DOHH2 (cell line): Measurements from ENCODE around the gene KCNIP1.

Source experiments
- CTCF ChIP-seq: fragments of 200-600 bp; sonication (generic); IDR thresholded peaks from one replicate; pipeline ENCODE4 v1.5.1; 2014; ENCODE audit warnings: antibody characterized with exemption, mild to moderate bottlenecking, low read depth, low read length; ENCODE audit not compliant: poor library complexity, severe bottlenecking
- EZH2phosphoT487 ChIP-seq: fragments of 200-600 bp; sonication (generic); IDR thresholded peaks from 2 replicates; pipeline ENCODE4 v1.6.1; 2017; ENCODE audit warnings: borderline replicate concordance, mild to moderate bottlenecking, antibody characterized with exemption, low read length, moderate library complexity, mixed read lengths

GRCh38 chr5:170582644-170583330 lies 79.0 kb downstream of the KCNIP1 start:
- no peak for TF ChIP-seq CTCF
- TF ChIP-seq EZH2phosphoT487: no peak
